IMR-90 (cell line): ENCODE measurements around the gene EIF3A. TPM values are rescaled to one million over a fixed set of nuclear protein-coding genes. Genes with fewer than 3 reads are reported as not detected.

Experiments
- ATAC-seq: fragments of 200-7000 bp; cut with Tn5 transposase; 2 replicates; pipeline ENCODE4 v1.9.1; 2020; ENCODE audit warnings: low read depth, mild to moderate bottlenecking, moderate library complexity
- BruUV-seq: library from RNA; stranded (reverse); fragments of 400-500 nt; replicated peaks from 2 replicates; lab custom pipeline; 2021; lab: Mats Ljungman, UMichigan
- CTCF ChIA-PET: fragments of 300-600 bp; formaldehyde crosslinking; extraction: SDS; loops from one replicate; lab custom pipeline; 2021; ENCODE audit warnings: antibody characterized with exemption; lab: Yijun Ruan, JAX
- POLR2A ChIA-PET: fragments of 300-600 bp; sonication (Branson Sonifier 250); formaldehyde crosslinking; loops from one replicate; lab custom pipeline; 2022; ENCODE audit warnings: antibody characterized with exemption; ENCODE audit not compliant: unreplicated experiment; lab: Charles Lee
- DNase-seq: peaks from one replicate; pipeline ENCODE4 v3.0.0; 2013
- H2AFZ ChIP-seq: replicated peaks from 2 replicates; pipeline ENCODE3; 2013; ENCODE audit warnings: low read length, mild to moderate bottlenecking; ENCODE audit not compliant: poor library complexity
- H2AK5ac ChIP-seq: 2 replicates; pipeline ENCODE4 v1.6.1; 2013; ENCODE audit warnings: low read depth, low read length, inconsistent platforms
- H2AK9ac ChIP-seq: replicated peaks from 2 replicates; pipeline ENCODE3; 2013; ENCODE audit warnings: mild to moderate bottlenecking, low read depth, low read length, moderate library complexity; ENCODE audit not compliant: poor library complexity
- H2BK120ac ChIP-seq: 2 replicates; pipeline ENCODE4 v1.6.1; 2013; ENCODE audit warnings: low read depth, low read length, inconsistent platforms
- H2BK15ac ChIP-seq: 3 replicates; pipeline ENCODE4 v1.6.1; 2013; ENCODE audit warnings: low read depth, low read length, inconsistent platforms
- H2BK20ac ChIP-seq: 2 replicates; pipeline ENCODE4 v1.6.1; 2013; ENCODE audit warnings: low read depth, mild to moderate bottlenecking, inconsistent platforms, low read length, moderate library complexity
- H2BK5ac ChIP-seq: 2 replicates; pipeline ENCODE4 v1.6.1; 2013; ENCODE audit warnings: mild to moderate bottlenecking, low read depth, low read length, inconsistent platforms; ENCODE audit not compliant: poor library complexity, severe bottlenecking
- H3K14ac ChIP-seq: replicated peaks from 2 replicates; pipeline ENCODE4 v1.6.1; 2013; ENCODE audit warnings: low read depth, low read length, inconsistent platforms
- H3K18ac ChIP-seq: 2 replicates; pipeline ENCODE4 v1.6.1; 2013; ENCODE audit warnings: low read depth, low read length, control low read depth
- H3K23ac ChIP-seq: 2 replicates; pipeline ENCODE4 v1.6.1; 2013; ENCODE audit warnings: low read depth, low read length, inconsistent platforms
- H3K27ac ChIP-seq: 2 replicates; pipeline ENCODE4 v1.5.1; 2013; ENCODE audit warnings: mild to moderate bottlenecking, control low read depth, low read length; ENCODE audit not compliant: insufficient read depth
- H3K27me3 ChIP-seq: 2 replicates; pipeline ENCODE4 v1.6.1; 2013; ENCODE audit warnings: low read length; ENCODE audit not compliant: control insufficient read depth, insufficient read depth
- H3K36me3 ChIP-seq: 2 replicates; pipeline ENCODE4 v1.6.1; 2013; ENCODE audit warnings: low read length, mixed read lengths; ENCODE audit not compliant: control insufficient read depth, insufficient read depth
- H3K4ac ChIP-seq: 2 replicates; pipeline ENCODE4 v1.6.1; 2013; ENCODE audit warnings: low read depth, low read length, inconsistent platforms
- H3K4me1 ChIP-seq: 2 replicates; pipeline ENCODE4 v1.6.1; 2013; ENCODE audit warnings: low read length, mixed read lengths; ENCODE audit not compliant: control insufficient read depth, insufficient read depth
- H3K4me2 ChIP-seq: 2 replicates; pipeline ENCODE4 v1.6.1; 2013; ENCODE audit warnings: low read depth, mild to moderate bottlenecking, control low read depth, low read length, moderate library complexity
- H3K4me3 ChIP-seq: 2 replicates; pipeline ENCODE4 v1.5.1; 2013; ENCODE audit warnings: low read depth, mild to moderate bottlenecking, control low read depth, low read length, moderate library complexity; ENCODE audit not compliant: insufficient read depth
- H3K56ac ChIP-seq: 2 replicates; pipeline ENCODE4 v1.6.1; 2013; ENCODE audit warnings: low read length, inconsistent platforms; ENCODE audit not compliant: insufficient read depth; ENCODE audit errors: extremely low read depth
- H3K79me1 ChIP-seq, 2 experiments: 2 replicates each; pipeline ENCODE4 v1.6.1; 2013; ENCODE audit warnings: low read length in 2 of 2, inconsistent platforms in 1 of 2, low read depth in 1 of 2
- H3K9ac ChIP-seq: 2 replicates; pipeline ENCODE4 v1.6.1; 2013; ENCODE audit warnings: low read depth, low read length, control low read depth
- H3K9me1 ChIP-seq: 2 replicates; pipeline ENCODE4 v1.6.1; 2013; ENCODE audit warnings: low read length, inconsistent platforms; ENCODE audit not compliant: insufficient read depth
- H3K9me3 ChIP-seq: 2 replicates; pipeline ENCODE4 v1.6.1; 2013; ENCODE audit warnings: low read length; ENCODE audit not compliant: control insufficient read depth, insufficient read depth
- H4K20me1 ChIP-seq: 2 replicates; pipeline ENCODE4 v1.6.1; 2013; ENCODE audit warnings: low read length, inconsistent platforms; ENCODE audit not compliant: insufficient read depth
- H4K5ac ChIP-seq: 2 replicates; pipeline ENCODE4 v1.6.1; 2013; ENCODE audit warnings: mild to moderate bottlenecking, low read depth, low read length, control low read depth
- H4K8ac ChIP-seq, 2 experiments: 2 replicates each; pipeline ENCODE4 v1.6.1; 2013; ENCODE audit warnings: low read depth in 2 of 2, low read length in 2 of 2, control low read depth in 1 of 2, inconsistent platforms in 1 of 2
- H4K91ac ChIP-seq: 2 replicates; pipeline ENCODE4 v1.6.1; 2013; ENCODE audit warnings: low read depth, low read length, inconsistent platforms; ENCODE audit not compliant: insufficient read depth
- CEBPB ChIP-seq: IDR thresholded peaks from 2 replicates; pipeline ENCODE4 v1.6.1; 2012; ENCODE audit warnings: low read depth, low read length, improper control_type of control experiment
- CHD1 ChIP-seq: IDR thresholded peaks from 2 replicates; pipeline ENCODE4 v1.6.1; 2012; ENCODE audit warnings: low read depth, low read length, improper control_type of control experiment
- FOS ChIP-seq: fragments of 150-350 bp; IDR thresholded peaks from 2 replicates; pipeline ENCODE4 v1.6.1; 2016; ENCODE audit warnings: low read depth, low read length
- MAFK ChIP-seq: IDR thresholded peaks from 2 replicates; pipeline ENCODE4 v1.6.1; 2012; ENCODE audit warnings: low read depth, low read length, improper control_type of control experiment
- MXI1 ChIP-seq: IDR thresholded peaks from 2 replicates; pipeline ENCODE4 v1.6.1; 2012; ENCODE audit warnings: low read depth, mild to moderate bottlenecking, low read length, moderate library complexity, borderline replicate concordance
- NFE2L2 ChIP-seq: fragments of 150-350 bp; IDR thresholded peaks from 2 replicates; pipeline ENCODE4 v1.6.1; 2016; ENCODE audit warnings: low read depth, mild to moderate bottlenecking, low read length
- whole genome bisulfite sequencing, 2 experiments: methylation state at CpG; one replicate each; pipeline versions ENCODE4 v1.1.5 to v1.1.7; 2013; ENCODE audit warnings: missing lambda C conversion rate in 2 of 2; ENCODE audit not compliant: insufficient read length in 1 of 2; ENCODE audit errors: extremely low coverage in 2 of 2; 5-methylcytosine and 5-hydroxymethylcytosine counted together
- dilution Hi-C: fragments of 300-500 bp; cut with HindIII; formaldehyde crosslinking; loops from one replicate; pipeline ENCODE4 v1.14.3; 2018; ENCODE audit warnings: low sequenced_read_pairs; ENCODE audit not compliant: unreplicated experiment
- in situ Hi-C: fragments of 300-500 bp; cut with MboI; formaldehyde crosslinking; loops from 3 replicates; pipeline ENCODE4 v1.14.3; 2019; ENCODE audit warnings: low sequenced_read_pairs, inconsistent platforms, mixed read lengths
- intact Hi-C: fragments of 100-400 bp; cut with micrococcal nuclease; formaldehyde crosslinking; loops from 2 replicates; pipeline ENCODE4 v1.10.0; 2022
- polyA plus RNA-seq, 3 experiments: library from polyadenylated mRNA; depleted of rRNA; stranded (reverse); fragments of >200 nt; gene quantifications; 2 replicates each; pipeline ENCODE4 v1.2.3, GENCODE V29; 2012; ENCODE audit warnings: low replicate concordance in 1 of 3
- total RNA-seq: library from RNA; depleted of rRNA; stranded (reverse); fragments of >200 nt; gene quantifications from 2 replicates; pipeline ENCODE4 v1.2.3, GENCODE V29; 2012

Gene EIF3A
- total and polyA plus RNA-seq, 2 of the 4 experiments (the other 2 are of a cell fraction): 49.6 to 145 TPM

- Histone ChIP-seq H4K5ac (no peak overlapping the region), H2BK20ac (no peak overlapping the region), H3K9ac (no peak overlapping the region), H3K9me3 (no peaks in the 10 kb centered on the region), H4K91ac (no peak overlapping the region), H3K36me3 (peaks cover 51% of the 10 kb centered on the region), H3K56ac (no peak overlapping the region), H3K4me3 (no peak overlapping the region), H3K27me3 (no peaks in the 10 kb centered on the region), H2AK5ac (no peak overlapping the region), H3K79me1 (peaks cover 2 to 27% of the 10 kb centered on the region in 2 experiments; a peak in 3 of 4 replicates), H3K4ac (no peak overlapping the region), H3K4me2 (no peak overlapping the region; the same call in 1 of the 2 replicates), H2BK15ac (no peak overlapping the region), H2AFZ (no peak overlapping the region), H3K4me1 (peaks cover 2% of the 10 kb centered on the region; the same call in 1 of the 2 replicates), H2AK9ac (no peak overlapping the region), H2BK120ac (no peak overlapping the region), H3K9me1 (peaks cover 4% of the 10 kb centered on the region; the same call in 1 of the 2 replicates), H3K23ac (no peak overlapping the region), H3K14ac (no peak overlapping the region), H2BK5ac (peak overlapping the region; percentile 85), H3K27ac (peak overlapping the region; percentile 7; the same call in 1 of the 2 replicates), H3K18ac (no peak overlapping the region), H4K8ac (no peak overlapping the region), H4K20me1 (peaks cover 4% of the 10 kb centered on the region; the same call in 1 of the 2 replicates)
- in situ Hi-C loops: no loop called here
- no TSS peak for BruUV-seq
- DNase-seq (peak; percentile 83), ATAC-seq (peak; percentile 78)
- TF ChIP-seq CHD1 (no peak), CEBPB (peak; percentile 64), MXI1 (no peak), NFE2L2 (peak; percentile 72; the same call in 1 of the 2 replicates), MAFK (peak; percentile 51; the same call in 1 of the 2 replicates), FOS (peak; percentile 42; the same call in 1 of the 2 replicates)
- dilution Hi-C loops: no loop called here
- ChIA-PET CTCF (interaction anchor here (1.0 to 1.1 kb wide), 2 partner anchors 11 kb away, joined by 3 to 4 read pairs; no protein-coding TSS in a partner anchor), POLR2A (no interaction called here)
- 53% methylated on average over 3 of the region's 4 CpGs; no CpG with 5 or more reads in 1 of the 2 experiments for WGBS, 2 experiments
- intact Hi-C loops: no loop called here
These were observed 39.8 kb upstream of the EIF3A start for GRCh38 chr10:119120413-119120867.
